GM19455 (cell line): ENCODE results near the gene SLC35B1.
"Not testable (repeated sequence)": the region's sequence is repeated elsewhere in the genome, so short reads cannot be mapped to it uniquely, and the experiment has no call there.

Source experiments
- ATAC-seq: cut with Tn5 transposase; IDR thresholded peaks from one replicate; pipeline ENCODE4 v1.9.1; 2021; ENCODE audit not compliant: unreplicated experiment

The SLC35B1 gene

DNA sequence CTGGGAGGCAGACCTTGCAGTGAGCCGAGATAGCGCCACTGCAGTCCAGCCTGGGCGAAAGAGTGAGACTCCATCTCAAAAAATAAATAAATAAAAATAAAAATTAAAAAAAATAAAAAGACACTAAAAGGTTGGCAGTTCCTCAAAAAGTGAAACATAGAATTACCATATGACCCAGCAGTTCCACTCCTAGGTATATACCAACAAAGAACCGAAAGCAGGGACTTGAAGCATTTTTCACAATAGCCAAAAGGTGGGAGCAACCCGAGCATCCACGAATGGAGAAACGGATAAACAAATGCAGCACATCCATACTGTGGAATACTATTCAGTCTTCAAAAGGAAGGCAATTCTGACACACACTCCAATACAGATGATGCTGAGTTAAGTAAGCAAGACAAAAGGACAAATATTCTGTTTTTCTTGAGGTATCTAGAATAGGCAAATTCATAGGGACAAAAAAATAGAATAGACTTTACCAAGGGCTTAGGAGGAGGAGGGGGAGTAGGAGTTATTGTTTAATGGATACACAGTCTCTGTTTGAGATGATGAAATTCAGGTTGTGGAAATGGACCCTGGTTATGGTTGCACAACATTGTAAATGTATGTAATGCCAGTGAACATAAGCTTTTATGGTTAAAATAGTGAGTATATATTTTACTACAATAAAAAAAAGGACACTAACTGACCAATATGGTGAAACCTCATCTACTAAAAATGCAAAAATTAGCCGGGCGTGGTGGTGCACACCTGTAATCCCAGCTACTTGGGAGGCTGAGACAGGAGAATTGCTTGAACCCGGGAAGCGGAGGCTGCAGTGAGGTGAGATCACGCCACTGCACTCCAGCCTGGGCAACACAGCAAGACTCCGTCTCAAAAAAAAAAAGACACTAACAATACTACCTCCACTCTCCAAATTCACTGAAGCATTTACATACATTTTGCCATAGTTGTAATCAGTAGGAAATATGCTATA is 27.0 kb upstream of the SLC35B1 start:
- no peak for ATAC-seq

DNA sequence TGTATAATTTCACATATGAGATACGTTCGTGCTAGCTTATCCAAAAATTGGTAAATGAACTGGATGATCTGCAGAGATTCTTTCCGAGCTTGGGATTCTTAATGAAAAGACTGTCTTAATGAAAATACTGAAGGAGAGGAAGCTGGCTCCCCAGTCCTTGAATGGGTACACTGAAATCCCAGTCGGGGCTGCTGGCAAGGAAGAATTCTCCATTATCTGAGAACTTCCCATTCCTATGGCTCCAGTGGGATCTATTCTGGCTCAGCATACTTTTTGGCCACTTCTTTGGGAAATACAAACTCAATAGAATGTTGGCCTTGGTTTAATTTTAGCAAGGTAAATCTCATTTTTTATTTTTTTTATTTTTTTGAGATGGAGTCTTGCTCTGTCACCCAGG is 23.7 kb upstream of the SLC35B1 start:
- no peak for ATAC-seq

DNA sequence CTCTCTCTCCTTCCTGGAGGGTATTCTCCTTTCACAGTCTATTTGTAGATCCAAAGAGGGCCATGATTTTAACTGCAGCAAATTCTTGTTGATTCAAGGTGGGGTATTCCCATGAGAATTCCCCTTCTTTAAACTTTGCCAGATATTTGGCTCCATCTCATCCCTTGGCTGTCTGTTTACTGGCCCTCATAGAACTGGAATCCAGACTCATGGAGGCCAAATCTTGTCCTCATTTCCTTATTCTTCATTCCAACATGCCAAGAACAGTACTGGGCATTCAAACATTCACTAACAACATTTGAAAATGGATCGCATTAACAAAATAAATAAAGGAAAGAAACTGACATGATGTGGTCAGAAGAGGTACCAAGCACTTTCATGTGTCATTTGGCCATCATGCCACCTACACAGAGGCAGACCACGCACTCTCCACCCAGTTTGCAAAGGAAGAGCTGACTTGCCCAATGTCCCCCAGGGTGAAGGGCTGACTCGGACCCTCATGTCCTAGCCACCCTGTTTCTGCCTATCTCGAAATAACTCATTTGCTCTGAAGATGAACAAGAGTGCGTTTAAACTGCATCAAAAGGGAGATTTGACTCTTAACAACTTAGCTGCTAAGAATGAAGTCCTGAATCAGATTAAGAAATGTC is 23.1 kb upstream of the SLC35B1 start:
- ATAC-seq = no peak

DNA sequence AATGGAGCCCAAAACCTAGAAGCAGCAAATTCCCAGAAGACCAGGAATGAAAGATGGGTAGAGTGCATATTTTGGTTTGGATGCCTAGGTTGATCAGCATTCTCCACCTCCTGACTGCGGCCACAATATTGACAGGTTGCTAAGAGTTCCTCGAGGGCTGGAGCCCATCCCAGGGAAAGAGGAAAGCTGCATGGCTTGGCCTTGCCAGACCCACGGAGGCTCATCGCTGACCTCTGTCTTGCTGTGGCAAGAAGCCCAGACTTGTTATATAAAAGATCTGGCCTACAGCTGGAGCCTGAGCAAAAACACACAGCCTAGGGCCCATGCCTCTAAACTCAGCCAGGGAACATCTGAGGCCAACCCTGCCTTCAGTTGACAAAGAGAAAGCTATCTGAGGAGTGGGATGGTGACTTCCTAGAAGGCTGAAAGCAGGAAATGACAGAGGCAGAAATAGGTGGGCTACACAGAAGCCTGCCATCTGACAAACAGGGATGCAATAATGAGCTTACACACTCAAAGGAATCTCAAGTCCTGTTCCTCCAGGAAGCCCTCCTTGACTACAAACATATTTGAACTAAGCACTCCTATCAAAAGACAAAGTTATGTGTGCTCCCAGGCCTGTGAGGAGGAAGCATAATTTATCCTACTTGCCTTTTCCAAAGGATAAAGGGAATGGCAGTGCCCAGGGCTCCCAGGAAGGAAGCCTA is 22.5 kb upstream of the SLC35B1 start:
- no peak for ATAC-seq

DNA sequence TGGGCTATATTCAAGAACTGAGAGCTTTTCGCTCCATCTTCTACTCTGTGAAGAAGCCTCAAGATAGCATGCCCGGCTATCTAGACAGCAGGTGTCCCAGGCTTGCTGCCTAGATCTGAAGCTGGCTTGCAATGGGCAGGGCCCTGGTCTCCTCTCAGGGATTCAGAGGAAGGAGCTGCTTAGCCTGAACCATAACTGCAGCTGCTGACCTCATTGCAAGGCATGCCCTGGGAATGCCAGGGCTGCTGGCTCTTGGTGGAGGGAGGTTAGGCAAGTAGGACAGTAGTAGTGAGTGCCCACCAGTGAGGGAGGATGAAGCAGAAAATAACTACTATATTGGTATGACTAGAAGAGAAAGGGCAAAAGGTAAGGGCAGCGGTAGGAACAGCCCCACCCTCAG is 21.3 kb upstream of the SLC35B1 start:
- ATAC-seq = no peak

DNA sequence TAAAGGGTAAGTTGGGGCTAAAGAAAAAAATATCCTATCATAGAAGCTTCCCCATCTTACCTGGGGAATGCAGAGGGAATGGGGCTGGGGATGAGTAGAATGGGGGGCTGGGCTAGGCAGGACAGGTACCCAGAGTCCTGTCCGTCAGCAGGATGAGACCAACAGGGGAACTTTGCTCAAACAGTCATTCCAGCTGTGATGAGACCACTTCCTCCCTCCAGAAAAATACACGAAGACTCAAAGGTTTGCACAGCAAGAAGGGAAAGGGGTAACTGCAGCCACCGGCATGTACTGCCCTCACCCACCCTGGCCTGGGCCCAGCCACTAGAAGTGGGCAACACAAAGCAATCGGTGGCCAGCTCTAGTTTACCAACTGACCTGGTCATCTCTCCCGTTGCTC is 20.7 kb upstream of the SLC35B1 start:
- ATAC-seq = no peak

DNA sequence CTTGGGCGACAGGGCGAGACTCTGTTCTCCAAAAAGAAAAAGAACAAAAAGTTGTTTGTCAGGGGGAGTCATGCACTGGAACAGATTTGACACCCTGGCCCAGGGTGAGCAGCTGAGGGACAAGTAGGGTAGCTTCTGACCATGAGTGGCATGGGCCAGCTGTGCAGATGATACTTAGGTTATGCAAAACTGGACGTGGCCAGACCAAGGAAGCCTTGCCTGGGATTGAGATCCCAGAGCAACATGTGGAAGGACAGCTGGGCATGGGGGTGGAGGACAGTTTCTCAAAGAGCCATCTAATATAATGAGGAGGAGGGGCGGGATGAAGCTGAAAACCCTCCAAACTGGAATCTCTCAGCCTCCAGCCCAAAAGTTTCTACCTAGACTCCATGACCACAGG is 19.6 kb upstream of the SLC35B1 start:
- no peak for ATAC-seq

DNA sequence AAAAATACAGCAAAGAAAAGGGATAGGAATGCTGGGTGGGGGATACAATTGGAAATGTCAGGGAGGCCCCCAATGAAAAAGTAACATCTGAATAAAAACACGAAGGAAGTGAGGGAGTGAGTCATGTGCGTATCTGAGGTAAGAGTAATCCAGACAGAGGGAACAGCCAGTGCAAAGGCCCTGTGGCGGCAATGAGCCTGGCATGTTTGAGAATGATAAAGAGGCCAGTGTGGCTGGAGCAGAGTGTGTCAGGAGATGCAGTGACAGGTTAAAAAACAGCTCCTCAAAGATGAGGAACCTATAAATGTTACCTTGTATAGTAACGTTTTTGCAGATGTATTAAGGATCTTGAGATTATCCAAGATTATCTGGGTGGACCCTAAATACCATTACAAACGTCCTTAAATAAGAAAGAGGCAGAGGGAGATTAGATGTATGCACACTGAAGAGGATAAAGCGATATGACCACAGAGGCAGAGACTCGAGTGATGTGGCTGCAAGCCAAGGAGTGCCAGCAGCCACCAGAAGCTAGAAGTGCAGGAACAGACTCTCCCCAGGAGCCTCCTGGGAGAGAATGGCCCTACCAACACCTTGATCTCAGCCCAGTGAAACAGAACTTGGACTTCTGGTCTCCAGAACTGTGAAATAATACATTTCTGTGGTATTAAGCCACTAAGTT is 17.8 kb upstream of the SLC35B1 start:
- ATAC-seq = no peak

DNA sequence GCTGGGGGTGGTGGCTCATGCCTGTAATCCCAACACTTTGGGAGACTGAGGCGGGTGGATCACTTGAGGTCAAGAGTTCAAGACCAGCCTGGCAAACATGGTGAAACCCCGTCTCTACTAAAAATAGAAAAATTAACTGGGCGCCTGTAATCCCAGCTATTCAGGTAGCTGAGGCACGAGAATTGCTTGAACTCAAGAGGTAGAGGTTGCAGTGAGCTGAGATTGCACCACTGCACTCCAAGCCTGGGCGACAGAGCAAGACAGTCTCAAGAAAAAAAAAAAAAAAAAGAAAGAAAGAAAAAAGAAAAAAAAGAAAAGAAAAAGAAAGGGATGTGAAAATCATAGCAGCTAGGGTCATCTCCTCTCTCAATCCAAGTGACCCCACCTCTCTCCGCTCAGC is 16.8 kb upstream of the SLC35B1 start:
- not testable (repeated sequence) for ATAC-seq

DNA sequence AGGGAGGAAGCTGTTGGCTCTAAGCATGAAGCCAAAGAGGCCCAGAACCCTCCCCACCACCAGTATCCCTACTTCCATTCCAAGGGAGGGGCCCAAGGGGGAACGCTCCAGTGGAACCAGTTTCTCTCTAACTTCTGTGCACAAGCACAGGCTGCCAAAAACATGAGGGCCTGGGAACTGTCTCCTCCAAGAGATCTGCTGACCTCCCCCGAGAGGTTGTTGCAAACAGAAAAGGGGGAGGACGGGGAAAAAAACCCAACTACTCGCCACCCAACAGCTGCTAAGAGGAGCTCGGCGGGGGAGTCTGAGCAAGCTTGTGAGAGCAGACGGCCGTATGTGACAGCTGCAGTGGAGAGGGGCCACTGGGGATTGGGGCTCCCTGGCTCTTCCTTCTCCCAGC is 15.7 kb upstream of the SLC35B1 start:
- no peak for ATAC-seq

DNA sequence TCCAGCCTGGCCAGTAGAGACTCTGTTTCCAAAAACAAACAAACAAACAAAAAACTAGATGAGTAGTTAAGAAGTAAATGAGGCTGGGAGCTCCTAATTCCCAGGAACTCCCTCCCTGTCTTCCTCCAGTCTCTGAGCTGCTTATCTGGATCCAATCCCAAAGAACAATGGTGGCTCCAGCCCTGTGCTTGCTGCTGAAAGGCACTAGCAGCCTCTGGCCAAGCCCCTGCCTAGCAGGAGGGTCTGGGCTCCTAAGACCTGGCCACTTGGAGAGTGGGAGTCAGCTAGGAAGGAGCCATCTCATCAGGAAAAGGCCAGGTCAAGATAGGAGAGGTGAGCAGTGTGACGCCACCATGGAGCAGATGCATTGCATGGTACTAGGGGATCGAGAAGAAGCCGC is 14.3 kb upstream of the SLC35B1 start:
- ATAC-seq = no peak

DNA sequence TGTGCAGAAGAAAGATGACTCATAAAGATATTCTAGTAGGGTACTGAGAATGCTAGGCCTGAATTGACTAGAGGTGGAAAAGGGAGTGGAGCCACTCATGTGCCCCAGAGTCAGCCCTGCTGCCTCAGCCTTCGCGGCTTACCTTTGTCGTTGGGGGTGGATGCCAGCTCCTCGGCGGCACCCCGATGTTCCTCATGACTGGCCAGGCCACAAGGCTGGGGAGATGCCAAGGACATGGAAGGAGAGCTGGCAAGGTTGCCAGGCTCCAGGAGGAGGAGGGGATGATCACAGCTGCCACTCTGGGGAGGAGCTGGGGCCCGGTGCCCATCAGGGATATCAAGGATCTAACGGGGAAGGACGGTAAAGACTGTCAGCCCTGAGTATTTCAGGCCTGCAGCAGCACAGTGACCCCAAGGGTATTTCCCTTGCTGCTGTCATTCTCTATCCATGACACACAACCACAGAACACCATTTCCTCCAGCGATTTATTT is 9.7 kb upstream of the SLC35B1 start:
- ATAC-seq = no peak

DNA sequence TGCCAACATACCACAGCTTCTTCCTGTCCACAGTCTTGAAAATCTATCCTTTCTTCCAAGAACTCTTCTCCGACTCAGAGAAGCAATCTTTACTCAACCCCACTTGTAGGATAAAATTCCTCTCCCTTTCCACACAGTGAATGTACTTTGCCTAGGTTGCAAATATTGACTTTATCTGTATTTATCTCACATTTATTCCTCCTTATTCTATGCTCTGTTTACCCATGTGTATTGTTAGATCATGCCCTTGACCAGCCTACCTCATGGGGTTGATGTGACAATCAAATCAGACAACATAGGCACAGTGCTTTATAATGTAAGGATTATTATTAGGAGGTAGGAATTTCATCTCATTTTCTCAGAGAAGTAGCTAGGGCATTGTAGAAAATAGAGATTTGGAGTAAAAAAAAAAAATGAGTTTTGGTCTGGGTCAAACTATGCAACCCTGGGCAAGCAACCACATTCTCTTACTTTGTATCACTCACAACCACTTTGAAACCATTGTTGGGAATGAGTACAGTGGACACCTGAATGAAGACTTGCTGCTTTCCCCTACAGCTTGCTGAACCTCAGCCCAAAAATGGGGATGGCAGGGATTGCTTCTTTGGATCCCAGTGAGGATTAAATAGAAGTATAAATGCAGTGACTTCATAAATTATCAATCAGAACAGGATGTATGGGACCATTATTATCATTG is 9.1 kb upstream of the SLC35B1 start:
- no peak for ATAC-seq

DNA sequence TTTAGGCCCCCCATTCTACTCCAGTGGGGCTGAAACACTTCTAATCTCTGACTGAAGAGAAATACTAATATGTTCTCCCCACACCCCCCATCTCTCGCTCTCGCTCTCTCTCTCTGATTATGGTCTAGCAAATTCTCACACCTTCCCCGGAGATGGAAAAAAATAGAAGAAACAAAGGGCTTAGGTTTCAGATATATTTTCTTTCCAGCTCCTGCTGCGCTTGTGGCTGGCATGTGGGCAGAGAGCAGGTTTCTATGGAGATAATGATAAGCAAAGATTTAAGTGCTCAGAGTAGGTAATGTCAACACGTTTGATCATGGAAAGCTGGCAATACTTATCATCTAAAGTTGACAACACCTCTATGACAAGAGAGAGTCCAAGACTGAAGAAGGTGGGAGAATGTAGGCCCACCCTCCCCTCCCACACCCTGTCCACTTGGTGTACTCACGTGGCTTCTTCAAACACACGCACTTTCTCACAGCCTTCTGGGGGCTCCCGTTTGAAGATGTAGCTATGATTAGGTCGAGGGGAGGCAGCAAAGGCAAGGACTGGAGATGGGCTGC is 8.0 kb upstream of the SLC35B1 start:
- no peak for ATAC-seq

DNA sequence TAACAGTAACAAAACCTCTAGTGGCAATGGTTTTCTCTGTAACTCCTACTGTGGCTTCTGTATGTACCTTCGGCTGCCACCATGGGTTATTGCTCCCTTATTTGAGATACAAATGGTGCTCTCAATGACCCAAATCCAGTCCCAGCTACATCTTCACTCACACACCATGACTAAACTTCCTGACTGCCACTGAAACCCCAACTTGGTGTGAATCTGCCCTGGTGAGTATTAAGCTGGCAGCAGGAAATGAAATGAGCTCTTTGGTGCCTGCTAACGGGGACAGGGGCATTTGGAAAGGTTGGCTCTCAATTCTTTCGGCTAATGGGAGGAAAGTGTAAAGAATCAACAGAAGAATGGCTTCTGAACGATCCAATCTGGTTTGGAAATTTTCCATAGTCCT is 7.5 kb upstream of the SLC35B1 start:
- ATAC-seq = no peak

DNA sequence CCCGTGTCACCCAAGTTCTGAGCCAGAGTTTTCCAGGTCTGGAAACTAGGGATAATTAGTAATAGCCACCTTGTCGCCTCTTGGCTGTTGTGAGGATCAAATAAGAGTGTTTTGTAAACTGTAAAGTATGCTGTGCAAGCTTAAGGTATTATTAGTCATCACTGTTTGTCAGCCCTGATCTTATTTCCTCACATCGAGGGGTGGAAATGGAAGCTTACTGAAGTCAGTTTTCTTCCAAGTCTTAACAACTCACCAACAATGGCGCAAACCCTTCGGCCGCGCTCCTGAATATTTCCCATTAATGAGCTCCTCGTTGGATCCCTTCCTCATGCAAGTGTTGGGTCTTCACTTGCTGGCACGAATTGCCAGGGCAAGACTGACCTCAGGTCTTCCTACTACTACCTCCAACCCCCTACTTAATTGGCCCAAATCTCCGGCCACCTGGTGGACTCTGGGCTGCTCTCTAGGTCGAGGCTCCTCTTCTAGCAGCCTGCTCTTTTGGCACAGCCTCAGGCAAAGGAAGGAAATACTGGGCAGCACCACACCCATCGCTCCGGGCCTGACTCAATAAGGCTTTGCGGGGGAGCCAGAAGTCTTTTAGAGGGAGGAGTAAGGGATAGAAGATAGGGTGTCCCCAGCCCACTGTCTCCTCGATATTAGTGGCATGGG is 885 bp upstream of the SLC35B1 start:
- ATAC-seq = no peak

DNA sequence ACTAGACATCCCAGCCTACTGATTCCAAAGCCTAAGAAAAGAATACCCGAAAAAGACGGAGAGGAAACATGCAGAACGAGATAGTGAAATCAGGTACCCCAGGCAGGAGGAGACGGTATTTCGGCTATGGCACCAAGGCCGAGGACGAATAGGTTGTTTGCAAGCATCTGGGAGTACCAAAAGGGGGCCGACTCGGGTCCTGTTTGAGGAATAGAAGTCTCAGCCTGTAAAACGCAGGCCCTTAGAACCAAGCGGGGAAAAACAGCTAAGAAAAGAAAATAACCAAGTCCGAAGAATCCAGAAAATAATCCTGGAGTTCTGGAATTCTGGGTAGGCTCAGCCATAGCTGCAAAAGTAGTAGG is 537 bp downstream of the SLC35B1 start:
- ATAC-seq = no peak

DNA sequence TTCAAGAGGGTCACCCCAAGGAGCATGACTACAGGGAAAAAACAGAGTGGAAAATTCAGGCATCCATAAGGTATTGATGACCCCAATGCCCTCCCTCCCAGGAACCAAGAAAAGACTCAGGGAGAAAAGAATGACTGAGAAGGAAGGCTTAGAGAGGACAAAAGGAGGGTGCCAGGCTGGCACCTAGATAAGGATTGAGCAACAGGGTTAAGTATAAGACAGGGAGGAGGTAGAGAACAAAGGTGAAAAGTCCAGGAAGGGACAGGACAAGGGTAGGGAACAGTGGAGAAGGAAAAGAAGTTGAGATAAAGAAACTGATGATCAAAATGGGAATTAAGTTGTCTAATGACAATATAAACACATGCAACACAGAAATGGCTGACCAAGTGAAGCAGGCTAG is 2.5 kb downstream of the SLC35B1 start:
- ATAC-seq = no peak

DNA sequence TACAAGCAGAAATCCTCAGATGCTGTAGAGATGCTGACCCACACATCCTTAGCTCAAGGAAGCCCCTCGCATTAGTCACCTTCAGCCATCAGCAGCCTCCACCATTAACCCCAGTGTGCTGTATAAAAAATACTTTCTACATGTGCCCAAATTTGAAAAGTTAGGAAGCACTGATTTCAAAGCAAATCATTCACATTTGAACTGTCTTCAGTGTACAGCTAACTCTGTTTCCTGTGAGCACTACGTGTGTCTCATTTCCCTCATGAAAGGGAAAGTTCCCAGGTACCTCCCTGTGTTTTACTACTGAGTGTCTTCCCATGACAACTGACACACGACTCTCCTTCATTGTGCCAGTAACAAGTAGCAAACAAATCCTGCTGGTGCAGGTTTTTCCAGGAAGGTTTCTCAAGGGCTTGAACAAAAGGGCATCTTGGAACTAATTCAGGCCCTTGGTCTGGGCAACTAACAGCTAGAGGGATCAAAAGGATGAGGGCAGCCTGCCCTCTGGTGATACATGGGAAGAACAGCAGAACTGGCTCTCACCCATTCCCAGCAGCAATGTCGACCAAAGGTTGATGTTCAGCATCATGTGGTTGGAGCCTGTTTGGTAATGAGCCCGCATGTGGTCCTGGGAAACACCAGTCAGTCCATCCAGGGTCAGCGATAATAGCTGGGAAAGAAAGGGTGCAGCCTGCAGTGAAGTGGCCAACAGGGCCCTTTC is 4.0 kb downstream of the SLC35B1 start:
- no peak for ATAC-seq
